Activated CD4-positive, alpha-beta T cell treated with anti-CD3 and anti-CD28 coated beads for 48 hours (primary cell): Measurements from ENCODE around the gene CDH12.
"Not testable (repeated sequence)": the region's sequence is repeated elsewhere in the genome, so short reads cannot be mapped to it uniquely, and the experiment has no call there.

Source experiments
- DNase-seq: peaks from one replicate; pipeline ENCODE4 v3.0.0-alpha.2; 2020

CDH12 gene

DNA sequence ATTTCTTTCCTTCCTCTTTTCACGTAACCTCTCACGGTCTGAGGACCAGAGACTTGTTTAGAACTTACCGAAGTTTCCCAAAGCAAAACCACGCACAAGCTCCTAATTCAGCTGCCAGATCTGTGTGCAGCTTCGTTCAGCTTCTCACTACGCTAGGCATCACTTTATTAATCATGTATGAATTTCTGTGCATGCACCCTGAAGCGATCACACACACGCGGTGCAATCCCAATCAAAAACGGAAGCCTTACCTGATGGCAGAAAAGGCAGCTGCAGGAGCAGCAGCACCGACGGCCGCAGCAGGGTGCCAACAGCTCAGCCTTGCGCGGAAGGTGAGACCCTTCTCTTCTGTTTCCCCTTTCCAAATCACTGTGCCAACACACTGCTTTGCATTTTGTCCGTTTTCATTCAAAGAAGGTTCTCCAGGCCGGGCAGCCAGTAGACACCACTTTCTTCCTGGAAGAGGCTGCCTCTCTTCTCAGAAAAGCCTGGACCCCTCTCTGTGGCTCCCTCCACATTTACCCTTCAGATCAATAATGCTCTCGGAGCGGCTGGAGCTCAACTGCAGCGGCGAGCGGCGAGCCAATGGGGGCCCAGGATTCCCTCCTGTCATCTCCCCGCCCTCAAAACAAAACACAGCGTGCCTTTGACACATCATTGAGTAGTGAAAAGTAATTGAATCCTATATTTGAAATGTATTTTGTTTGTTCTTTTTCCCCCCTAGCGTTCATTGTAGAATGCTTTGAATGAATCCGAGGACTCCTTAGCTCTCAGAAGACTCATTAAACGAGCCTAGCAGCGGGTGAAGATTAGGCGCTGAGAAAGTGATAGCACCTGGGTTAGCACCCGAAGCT lies at the start of gene CDH12:
Gene CDH12, minus strand, starts transcription at position 538 of the 854 bp plus-strand sequence.
- peak; percentile 4 for DNase-seq

DNA sequence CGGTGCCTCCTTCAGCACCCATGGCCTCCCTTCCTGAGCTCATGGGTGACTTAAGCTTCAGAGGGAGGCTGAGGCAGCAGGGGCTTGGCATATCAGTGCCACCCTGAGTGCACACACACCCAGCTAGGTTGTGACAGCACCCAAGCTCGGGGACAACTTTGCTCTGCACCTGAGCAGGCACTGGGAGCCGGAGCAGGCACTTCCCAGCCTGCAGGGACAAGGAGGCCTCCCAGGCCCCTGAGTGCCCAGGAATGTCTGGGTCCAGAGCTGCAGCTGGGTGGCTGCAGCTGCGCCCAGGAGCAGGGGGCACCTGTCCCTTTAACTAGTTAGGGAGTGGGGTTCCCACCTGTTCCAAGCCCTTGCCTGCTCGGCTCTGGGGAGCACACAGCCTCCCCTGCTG lies 48.7 kb upstream of the CDH12 start:
- DNase-seq = no peak

DNA sequence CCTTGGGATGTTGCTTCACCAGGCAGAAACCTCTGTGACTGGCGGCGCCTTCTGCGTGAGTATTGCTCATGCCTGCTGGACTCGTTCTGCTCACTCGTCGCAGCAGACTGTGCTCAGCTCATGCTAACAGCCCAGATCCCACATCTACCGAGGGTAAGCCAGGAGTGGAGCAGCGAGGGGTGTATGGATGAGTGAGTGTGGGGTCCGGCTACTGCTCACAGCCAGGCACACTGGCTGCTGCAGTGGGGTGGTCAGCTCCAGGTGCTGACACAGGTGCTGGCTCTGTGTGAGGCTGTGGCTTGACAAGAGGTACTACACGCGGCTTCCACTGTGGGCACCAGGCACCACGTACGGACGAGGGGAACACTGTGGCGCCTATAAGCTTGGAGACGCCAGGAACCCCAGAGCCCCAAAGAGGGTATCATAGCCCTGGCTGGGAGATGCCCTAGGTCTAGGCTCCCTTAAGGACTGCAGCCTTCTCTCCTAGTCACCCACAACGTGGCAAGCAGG lies 47.7 kb upstream of the CDH12 start:
- DNase-seq = no peak

DNA sequence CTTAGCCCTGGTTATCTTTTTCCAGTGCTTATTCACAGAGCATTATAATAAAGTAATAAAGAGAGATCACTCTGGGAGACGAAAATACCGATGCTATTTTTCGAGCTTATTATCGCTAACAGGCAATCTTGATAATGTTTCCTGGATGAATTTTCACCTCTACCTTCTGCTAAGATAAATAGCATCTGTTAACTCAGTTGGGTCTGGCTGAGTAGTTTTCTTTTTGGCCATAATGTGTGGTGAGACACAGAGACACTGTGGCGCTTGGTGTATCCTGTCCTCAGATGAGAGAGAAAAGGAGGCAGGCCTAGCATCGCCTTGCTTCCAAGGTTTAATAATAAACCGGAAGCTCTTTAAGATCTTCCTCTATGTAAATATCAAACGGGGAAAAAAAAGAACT lies 46.2 kb upstream of the CDH12 start:
- DNase-seq = no peak

DNA sequence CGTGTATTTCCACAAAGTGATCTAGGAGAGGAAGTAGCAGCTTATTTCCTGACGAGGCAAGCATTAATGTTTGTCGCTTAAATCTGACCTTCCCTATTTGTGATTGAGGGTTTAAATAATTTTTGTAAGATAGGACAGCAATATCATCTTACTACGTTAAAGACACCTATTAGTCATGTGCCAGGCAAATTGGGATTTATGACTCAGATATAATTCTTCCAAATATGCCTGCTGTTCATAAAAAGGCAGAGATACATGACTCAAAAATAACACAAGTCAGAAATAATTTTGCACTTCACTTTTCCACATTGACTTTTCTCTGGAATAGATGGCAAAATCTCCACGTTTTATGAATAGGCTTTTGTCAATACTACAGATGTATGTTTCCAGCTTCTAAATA lies 43.0 kb upstream of the CDH12 start:
- no peak for DNase-seq

DNA sequence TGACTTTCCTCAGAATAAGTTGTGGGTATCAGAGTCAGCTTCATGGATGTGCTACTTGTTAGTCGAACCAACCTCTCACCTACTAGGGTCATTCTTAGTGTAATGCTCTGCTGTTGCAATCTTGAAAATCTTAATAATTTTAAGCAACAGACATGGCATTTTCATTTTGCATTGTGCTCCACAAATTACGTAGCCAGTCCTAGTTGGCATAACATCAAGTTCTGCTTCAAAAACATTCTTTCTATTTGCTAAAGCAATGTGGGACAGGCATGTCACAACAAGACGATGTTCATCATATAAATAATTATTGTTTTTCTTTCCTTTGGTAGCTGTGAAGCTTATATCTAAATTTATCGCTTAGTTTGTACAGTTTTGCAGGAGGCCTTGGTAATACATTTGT lies 39.3 kb upstream of the CDH12 start:
- no peak for DNase-seq

DNA sequence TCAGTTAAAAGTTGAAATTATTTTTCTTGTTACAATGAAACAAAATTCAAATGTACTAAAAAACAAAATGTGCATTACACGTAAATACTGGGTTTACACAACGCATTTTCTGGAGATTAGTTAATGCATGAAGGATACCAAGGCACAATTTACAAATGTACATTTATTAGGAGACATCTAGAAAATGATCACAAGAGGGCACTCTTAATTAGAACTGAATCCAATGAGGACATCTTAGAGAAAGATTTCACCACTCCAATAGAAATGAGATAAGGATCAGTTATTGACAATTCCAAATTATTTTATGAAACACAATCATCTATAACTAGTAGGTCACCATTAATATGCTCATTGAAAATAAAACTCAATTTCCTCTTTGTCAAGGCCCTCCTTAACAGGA lies 36.6 kb upstream of the CDH12 start:
- no peak for DNase-seq

DNA sequence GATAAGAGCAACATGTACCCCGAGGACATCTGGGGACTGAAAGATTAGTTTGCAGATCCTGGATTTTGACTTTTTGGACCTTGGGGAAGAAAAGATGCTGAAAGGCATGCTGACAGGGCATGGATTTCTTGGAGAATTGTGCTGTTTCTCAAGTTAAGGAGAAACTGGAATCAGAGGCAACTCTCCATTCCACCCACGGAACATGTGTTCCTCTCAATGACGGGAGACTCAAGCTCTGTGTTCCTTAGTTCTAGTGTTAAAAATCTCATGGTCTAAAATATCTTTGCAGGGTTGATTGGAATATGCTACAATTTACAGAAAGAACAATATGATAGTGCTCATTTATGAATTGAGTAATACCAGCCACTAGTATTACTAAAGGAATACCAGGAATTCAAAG lies 34.4 kb upstream of the CDH12 start:
- no peak for DNase-seq

DNA sequence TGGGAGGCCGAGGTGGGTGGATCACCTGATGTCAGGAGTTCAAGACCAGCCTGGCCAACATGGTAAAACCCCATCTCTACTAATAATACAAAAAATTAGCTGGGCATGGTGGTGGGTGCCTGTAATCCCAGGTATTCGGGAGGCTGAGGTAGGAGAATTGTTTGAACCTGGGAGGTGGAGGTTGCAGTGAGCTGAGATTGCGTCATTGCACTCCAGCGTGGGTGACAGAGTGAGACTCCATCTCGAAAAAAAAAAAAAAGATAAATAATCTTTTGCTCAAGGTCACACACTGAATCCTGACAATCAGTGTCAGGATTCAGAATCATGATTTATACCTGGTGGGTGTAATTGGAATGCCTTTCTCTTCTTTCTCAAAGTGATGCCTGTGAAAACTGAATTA lies 5.8 kb upstream of the CDH12 start:
- not testable (repeated sequence) for DNase-seq

DNA sequence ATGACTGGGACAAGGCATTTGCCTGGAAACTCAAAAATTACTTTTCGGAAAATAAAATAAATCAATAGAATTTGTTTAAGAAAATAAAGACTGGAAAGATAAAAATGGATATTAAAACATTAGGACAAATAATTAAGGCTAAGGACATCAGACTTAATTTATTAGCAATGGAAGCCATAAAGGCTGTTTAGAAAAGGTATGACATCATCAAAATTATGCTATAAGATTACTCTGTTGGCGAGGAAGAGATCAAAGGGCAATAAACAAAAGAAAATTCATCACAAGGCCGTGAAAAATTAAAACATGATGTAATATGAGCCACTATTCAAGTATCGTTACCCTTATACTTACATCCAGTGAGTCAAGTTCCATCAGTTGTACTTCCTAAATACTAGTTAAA lies 2.7 kb upstream of the CDH12 start:
- DNase-seq = no peak

DNA sequence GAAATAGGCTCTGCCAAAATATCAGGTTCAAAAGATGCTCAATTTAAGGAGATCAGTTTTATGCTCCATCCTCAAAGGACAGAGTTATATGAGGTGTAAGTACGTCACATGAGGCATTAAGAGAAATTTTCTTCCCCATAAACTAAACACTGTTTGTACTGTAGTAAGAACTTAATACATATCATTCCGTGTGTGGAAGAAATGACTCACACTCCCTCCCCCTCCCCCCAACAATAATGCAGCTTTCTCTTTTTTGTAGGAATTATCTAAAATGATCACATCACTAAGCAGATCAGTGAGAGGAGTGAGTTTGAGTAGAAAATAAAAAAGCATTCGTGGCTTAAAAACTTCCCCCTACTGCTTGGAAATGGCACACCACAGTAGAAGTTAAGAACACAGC lies 2.2 kb downstream of the CDH12 start:
- no peak for DNase-seq

DNA sequence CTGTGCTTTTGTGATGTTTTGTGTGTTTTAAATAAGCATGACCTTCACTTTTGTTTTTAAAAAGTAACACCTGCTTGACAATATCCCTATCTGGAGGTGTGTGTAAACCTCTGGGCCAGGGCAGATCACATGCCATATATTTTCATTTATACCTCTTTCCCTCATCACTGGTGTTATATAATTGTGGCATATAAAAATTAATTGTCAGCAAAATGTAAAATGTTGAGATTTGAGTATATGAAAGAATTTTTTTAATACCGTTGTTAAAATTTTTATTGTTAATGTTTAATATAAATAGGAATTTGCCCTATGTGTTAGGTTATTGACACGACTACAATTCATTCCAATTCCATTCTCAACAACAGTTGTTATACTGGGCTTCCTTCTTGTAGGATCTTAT lies 6.5 kb downstream of the CDH12 start:
- no peak for DNase-seq

DNA sequence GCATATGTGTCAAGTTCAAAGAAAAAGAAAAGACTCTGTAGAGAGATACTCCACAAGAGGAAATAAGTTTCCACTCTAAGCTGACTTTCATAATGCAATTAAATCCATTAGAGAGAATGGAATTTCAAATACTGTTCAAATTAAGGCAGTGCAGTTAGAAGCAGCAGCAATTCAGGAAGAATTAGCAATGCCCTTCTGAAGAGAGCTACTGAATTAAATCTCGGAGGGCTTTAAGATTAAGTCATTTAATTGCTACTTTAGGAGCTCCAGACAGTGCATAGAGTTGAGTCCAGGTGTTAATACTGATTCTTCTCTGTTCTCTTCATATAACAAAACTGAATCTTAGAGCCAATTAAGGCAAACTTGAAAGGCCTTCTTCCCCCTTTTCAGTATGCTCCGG lies 8.5 kb downstream of the CDH12 start:
- DNase-seq = no peak

DNA sequence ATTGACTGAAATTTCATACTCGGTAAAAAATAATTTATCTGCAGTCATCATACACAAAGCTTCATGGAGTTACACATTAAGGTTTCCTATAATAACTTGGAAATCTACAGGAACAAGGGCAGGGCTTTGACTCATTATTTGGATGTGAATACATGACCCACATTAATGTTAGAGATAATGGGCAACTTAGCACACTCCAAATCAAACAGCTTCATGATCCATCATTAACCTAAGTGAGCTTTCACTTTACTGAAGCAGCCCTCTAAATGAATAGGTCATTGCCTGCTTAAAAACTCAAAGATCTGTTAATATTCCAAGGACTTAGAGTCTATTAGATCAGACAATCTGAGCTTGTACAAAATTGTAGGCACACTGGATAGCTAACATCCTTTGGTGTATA lies 9.0 kb downstream of the CDH12 start:
- DNase-seq = no peak

DNA sequence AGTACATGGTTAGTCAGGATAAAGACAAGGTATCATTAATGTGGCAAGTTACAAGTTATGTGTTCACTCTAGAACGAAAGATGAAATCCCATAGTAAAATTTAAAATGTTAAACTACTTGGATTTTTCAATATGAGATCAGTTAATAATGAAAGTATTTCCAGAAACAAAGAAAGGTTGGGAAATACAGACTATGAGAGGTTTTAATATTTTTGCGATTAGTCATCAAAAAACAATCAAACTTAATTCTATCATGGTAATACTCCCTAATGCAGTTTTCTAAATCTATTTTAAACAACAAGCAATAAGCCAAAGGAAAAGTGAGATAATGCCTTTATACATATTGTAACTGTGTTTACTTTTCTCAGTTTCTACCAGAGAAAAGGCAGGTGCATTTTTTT lies 10.6 kb downstream of the CDH12 start:
- DNase-seq = no peak

DNA sequence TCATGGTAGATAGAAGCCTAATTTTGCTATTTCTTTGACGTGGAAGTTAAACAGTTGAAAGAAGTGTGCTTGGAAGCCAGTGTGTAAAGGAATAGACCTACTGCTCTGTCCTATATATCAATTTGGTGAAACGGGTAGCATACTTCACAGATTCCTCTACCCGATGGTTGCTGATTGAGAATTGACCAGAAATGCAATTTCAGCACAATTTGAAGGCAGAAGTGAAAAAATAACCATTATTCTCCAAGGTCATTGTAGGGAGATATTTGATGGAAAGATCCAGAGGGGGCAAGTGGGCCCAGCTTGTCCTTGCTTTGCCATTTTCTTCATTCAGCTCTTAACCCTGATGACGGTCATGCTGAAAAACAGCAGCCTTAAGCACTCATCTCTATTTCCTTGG lies 15.3 kb downstream of the CDH12 start:
- no peak for DNase-seq

DNA sequence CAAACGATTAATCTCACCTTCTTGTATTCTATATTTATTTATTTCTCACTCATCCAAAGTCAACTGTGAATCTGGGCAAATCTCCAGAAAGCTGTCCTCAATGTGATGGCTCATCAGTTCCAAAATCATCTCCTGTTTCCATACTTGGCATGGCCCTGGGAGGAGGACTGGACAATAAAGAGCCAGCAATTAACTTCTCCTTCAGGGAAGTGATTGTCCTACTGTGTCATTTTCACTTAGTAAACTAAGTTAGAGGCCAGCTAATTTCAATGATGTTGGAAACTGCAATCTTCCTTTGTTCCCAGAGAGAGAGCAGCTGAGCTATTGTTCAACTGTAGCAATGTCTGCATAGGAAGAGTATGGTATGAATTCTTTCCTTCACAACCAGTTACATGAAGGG lies 17.5 kb downstream of the CDH12 start:
- no peak for DNase-seq

DNA sequence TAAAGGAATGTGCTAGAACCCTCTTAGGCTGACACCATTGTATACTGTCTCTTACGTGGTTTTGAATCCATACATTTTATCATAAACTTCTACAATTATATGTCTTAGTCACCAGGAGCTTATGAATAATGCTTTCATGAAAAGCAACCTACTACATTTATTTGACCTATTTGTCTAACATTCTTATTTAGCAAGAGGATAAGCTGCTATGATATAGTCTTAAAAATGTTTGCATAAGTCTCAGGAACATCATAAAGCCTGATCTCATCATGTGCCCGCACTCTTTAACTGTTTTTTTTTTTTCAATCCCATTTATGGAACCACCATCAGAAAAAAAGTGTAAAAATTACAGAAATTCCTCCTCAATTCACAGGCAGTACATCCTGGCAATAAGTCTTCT lies 59.7 kb downstream of the CDH12 start:
- DNase-seq = no peak

DNA sequence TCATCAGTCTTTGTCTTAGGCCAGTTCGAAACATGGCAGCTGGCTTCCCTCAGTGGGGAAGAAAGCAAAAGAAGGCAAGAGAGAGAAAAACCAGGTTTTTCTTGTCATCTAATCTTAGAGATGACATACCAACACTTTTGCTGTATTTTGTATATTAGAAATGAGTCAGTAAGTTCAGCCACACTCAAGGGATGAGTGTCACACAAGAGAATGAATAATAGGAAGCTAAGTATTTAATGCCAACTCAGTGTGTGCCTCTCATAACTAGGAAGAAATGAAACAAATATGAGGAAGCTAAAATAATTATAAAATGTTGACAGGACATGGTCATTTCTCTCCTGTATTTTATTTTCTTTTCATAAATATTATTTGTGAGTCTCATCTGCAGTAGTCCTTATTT lies 65.3 kb downstream of the CDH12 start:
- DNase-seq = no peak

DNA sequence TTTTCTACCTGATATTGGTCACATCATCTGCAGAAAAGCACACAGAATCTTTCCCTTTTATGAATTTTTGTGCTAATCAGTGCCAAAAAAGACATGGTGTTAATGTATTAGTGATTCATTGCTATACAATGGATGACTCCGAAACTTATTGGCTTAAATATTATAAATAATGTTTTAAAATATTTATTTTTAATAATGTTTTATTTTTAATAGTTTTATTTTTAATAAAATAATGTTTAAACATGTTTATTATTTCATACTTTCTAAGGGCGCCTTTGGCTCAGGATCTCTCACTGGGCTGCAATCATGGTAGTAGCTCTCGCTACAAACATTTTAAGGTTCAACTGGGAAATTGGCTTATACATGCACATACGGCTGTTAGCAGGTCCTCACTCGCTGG lies 65.7 kb downstream of the CDH12 start:
- no peak for DNase-seq

DNA sequence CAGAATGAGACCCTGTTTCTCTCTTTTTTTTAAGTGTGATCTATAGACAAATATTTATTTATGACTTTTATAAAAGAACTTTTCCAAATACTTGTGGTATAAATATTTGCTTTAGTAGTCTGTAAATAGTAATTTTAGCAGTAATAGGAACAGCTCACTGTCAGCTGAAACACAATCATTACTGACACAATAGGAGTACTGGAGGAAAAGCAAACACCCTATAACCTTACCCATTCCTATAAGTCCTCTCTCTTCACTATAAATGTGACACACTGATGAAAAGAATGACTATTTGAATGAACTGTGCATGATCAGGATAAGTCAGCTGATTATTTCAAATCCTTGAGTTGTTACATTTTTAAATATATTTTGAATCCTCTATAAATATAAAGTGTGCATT lies 72.4 kb downstream of the CDH12 start:
- DNase-seq = no peak

DNA sequence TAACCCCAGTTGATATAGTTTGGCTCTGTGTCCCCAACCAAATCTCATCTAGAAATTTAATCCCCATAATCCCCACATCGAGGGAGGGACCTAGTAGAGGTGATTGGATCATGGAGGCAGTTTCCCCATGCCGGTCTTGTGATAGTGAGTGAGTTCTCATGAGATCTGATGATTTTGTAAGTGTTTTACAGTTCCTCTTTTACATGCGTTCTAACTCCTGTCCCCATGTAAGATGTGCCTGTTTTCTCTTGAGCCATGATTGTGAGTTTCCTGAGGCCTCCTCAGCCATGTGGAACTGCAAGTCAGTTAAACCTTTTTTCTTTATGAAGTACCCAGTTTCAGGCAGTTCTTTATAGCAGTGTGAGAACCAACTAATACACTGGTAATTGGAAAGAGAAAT lies 73.6 kb downstream of the CDH12 start:
- no peak for DNase-seq

DNA sequence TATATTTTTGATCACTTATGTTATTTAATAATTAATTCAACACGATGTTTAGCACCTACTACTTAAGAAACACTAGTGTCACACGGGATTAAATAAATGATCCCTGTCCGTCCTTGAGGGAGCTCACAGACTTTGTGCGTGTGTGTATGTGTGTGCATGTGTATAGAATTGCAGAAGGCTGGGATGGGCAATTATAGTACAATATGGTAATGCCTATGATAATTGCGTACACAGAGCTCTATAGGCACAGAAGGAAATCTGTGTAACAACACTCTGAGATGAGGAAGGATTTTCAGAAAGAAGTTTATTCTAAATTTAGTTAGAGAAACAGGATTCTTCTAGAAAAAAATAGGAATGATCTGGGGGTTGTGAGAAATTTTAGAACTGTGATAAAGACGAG lies 76.9 kb downstream of the CDH12 start:
- DNase-seq = no peak

DNA sequence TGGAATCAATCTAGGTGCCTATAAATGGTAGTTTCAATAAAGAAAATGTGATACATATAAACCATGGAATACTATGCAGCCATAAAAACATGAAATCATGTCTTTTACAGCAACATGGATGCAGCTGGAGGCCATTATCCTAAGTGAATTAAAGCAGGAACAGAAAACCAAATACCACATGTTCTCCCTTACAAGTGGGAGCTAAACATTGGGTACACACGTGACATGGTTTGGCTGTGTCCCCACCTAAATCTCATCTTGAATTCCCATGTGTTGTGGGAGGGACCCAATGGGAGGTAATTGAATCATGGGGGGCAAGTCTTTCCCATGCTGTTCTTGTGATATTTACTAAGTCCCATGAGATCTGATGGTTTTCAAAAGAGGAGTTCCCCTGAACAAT lies 78.9 kb downstream of the CDH12 start:
- DNase-seq = not testable (repeated sequence)

DNA sequence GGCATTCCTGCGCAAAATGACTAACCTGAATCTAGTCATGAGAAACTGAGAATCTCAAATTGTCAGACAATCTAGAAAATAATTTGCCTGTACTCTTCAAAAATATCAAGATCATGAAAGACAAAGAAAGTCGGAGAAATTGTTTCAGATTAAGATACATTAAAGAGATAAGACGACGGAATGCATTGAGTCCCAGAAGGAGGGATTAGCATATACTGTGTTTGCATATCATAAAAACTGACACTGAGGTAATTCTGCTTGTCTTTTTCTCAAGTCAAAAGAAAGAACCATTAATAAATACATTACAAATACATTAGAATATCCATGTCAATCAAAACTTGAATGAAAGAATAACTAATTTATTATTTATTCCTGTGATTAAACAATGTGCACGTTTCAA lies 88.4 kb downstream of the CDH12 start:
- DNase-seq = no peak
